ENCODE results near the gene SIK3. TPM values are rescaled to one million over a fixed set of nuclear protein-coding genes. Genes with fewer than 3 reads are reported as not detected.
A peak's percentile ranks its signal among the peaks of the same experiment; 100 is the strongest.

SIK3 gene
- total RNA-seq, 1 donor from 2014 or later = 32.9 TPM

DNA sequence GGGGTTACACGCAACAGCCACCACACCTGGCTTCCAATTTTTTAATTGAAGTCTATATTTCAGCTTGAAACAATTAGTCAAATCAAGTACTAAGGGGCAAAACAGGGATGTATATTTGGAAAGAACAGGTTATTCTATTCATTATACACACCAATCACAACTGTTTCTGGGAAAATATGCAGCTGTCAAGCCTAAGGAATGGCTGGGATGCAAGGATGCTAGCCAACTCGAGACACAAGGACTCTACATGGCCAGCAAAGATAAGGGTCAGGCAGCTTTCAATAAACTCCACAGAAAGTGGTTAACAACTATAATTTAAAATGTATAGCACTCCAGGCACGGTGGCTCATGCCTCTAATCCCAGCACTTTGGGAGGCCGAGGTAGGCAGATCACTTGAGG, 134.0 kb downstream of the SIK3 start:
- Histone ChIP-seq H3K9me3 (no peaks in the 10 kb centered on the region), H3K27ac (no peak overlapping the region), H3K4me3 (no peak overlapping the region), H3K27me3 (ENCODE audit: low read depth) (no peaks in the 10 kb centered on the region), H3K36me3 (no peaks in the 10 kb centered on the region), H3K4me1 (peaks cover 14% of the 10 kb centered on the region)
- ATAC-seq = no peak
- DNase-seq = no peak
- TF ChIP-seq, protein P1, sequence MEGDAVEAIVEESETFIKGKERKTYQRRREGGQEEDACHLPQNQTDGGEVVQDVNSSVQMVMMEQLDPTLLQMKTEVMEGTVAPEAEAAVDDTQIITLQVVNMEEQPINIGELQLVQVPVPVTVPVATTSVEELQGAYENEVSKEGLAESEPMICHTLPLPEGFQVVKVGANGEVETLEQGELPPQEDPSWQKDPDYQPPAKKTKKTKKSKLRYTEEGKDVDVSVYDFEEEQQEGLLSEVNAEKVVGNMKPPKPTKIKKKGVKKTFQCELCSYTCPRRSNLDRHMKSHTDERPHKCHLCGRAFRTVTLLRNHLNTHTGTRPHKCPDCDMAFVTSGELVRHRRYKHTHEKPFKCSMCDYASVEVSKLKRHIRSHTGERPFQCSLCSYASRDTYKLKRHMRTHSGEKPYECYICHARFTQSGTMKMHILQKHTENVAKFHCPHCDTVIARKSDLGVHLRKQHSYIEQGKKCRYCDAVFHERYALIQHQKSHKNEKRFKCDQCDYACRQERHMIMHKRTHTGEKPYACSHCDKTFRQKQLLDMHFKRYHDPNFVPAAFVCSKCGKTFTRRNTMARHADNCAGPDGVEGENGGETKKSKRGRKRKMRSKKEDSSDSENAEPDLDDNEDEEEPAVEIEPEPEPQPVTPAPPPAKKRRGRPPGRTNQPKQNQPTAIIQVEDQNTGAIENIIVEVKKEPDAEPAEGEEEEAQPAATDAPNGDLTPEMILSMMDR (IDR thresholded peaks at IDR 0.05) = no peak
- intact Hi-C loops (cut with DNase I) = no loop called here

DNA sequence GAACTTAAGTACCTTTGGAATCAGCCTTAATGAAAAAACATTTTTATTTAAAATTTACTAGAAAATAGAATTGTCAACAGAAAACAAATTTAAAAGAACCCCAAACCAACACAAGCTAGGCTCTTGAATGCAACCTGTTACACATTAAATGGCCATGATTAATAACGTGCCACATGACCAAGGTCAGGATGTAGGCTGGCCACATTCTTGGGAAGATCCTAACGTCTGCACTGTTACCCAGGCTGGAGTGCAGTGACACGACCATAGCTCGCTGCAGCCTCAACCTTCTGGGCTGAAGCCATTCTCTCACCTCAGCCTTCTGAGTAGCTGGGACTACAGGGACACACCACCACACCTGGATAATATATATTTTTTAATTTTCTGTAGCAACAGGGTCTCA, 134.4 kb downstream of the SIK3 start:
- Histone ChIP-seq H3K27ac (no peak overlapping the region), H3K4me1 (peaks cover 14% of the 10 kb centered on the region), H3K36me3 (no peaks in the 10 kb centered on the region), H3K27me3 (ENCODE audit: low read depth) (no peaks in the 10 kb centered on the region), H3K9me3 (no peaks in the 10 kb centered on the region), H3K4me3 (no peak overlapping the region)
- ATAC-seq (no peak), DNase-seq (no peak)
- TF ChIP-seq, protein P1 (IDR thresholded peaks at IDR 0.05) = no peak
- intact Hi-C loops (cut with DNase I) = no loop called here

DNA sequence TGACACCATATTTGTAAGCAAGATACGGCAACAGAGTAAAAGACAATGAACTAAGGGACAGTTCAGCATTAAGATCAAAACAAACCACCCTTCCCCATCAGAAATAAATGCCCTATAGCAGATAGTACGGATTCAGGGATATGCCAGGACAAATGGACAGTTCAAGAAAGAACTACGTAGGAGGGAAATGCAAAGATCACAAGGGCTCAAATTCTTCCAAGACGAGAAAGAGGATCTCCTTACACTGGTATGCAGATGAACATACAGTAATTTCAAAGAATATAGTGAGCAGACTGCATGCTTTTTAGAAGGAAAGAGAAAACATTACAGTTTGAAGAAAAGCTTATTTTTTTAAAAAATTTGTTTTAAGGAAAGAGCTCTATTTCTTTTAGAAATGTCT, 136.1 kb downstream of the SIK3 start:
- ATAC-seq (no peak), DNase-seq (no peak)
- no peaks in the 10 kb centered on the region for H3K36me3 ChIP-seq
- H3K4me1 ChIP-seq = peaks cover 19% of the 10 kb centered on the region
- H3K27me3 ChIP-seq (ENCODE audit: low read depth) = no peaks in the 10 kb centered on the region
- intact Hi-C loops (cut with DNase I) = no loop called here
- H3K4me3 ChIP-seq = no peak overlapping the region
- no peak overlapping the region for H3K27ac ChIP-seq
- H3K9me3 ChIP-seq = no peaks in the 10 kb centered on the region
- TF ChIP-seq, protein P1 (IDR thresholded peaks at IDR 0.05) = no peak

DNA sequence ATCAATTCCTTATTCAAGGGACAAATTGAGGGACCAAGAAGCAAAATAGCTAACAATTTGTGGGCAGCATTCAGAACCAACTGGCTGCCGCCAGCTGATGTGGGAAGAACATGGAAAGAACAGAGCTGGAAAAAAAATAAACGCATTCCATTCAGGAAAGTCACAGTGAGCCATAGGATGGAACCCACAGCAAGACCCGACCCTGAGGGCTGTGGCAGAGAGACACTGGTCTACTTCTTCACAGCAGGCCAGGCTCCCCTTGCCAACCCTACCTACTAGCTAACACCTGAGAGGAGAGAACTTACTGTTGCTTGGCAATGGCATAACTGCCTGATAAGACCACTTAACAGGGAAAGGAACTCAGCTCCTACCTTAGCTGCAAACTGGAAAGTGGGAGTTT, 137.3 kb downstream of the SIK3 start:
- Histone ChIP-seq H3K36me3 (peaks cover 3% of the 10 kb centered on the region), H3K9me3 (no peaks in the 10 kb centered on the region), H3K4me1 (peaks cover 19% of the 10 kb centered on the region), H3K27ac (no peak overlapping the region), H3K4me3 (no peak overlapping the region), H3K27me3 (ENCODE audit: low read depth) (no peaks in the 10 kb centered on the region)
- ATAC-seq (peak; percentile 72 to 74), DNase-seq (no peak)
- intact Hi-C loops (cut with DNase I) = no loop called here
- TF ChIP-seq, protein P1 (IDR thresholded peaks at IDR 0.05) = no peak

DNA sequence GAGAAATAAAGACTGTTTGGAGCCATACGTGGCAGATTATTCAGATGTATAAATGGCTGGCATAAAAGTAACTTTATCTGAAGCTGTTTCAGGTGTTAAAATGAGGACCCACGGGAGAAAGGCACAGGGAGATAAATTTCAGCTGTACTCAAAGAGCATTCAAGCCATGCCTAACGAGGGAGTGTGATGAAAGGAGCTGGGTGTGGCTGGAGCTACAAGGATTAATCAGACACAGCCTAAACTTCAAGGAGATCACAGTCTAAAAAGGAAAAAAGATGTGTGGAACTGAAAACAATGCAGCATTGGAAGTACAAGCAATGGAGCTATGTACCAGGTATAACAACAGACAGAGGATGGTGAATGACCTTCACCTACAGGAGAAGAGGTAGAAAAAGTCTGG, 140.0 kb downstream of the SIK3 start:
- H3K27ac ChIP-seq = no peak overlapping the region
- H3K4me1 ChIP-seq = peaks cover 19% of the 10 kb centered on the region
- no peak for ATAC-seq
- TF ChIP-seq, protein P1 (IDR thresholded peaks at IDR 0.05) = no peak
- H3K36me3 ChIP-seq = peaks cover 20% of the 10 kb centered on the region
- no peak overlapping the region for H3K4me3 ChIP-seq
- no peaks in the 10 kb centered on the region for H3K27me3 ChIP-seq (ENCODE audit: low read depth)
- intact Hi-C loops (cut with DNase I) = no loop called here
- DNase-seq = no peak
- no peaks in the 10 kb centered on the region for H3K9me3 ChIP-seq

DNA sequence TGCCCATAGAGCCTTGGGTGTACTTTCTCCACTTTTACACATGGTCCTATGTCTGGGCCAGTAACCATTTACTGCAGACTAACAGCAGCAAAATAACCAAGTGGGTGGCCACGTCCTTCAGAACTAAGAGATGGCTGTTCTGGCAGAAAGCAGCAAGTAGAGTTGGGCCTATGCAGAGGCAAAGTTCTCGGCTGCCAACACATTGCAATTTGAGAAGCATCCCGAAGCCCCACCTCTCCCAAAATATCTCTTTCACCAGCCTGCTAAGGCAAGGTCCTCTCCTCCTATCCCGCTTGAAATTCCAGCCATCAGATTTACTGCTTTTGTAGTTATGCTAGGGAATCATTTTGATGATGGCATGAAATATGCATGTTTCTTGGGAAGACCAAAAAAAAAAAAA, 142.3 kb downstream of the SIK3 start:
- Histone ChIP-seq H3K4me1 (peaks cover 8% of the 10 kb centered on the region), H3K4me3 (no peak overlapping the region), H3K27me3 (ENCODE audit: low read depth) (no peaks in the 10 kb centered on the region), H3K9me3 (no peaks in the 10 kb centered on the region), H3K27ac (no peak overlapping the region), H3K36me3 (peaks cover 20% of the 10 kb centered on the region)
- no peak for ATAC-seq
- TF ChIP-seq, protein P1 (IDR thresholded peaks at IDR 0.05) = no peak
- intact Hi-C loops (cut with DNase I) = no loop called here
- DNase-seq = no peak

Measured in lower lobe of right lung (tissue), 2 donors.